ENCODE results near the gene CHST6. TPM values are rescaled to one million over a fixed set of nuclear protein-coding genes. Genes with fewer than 3 reads are reported as not detected.

CHST6 gene
- total RNA-seq, 1 experiment from 2014 or later, result 20.8 TPM

DNA sequence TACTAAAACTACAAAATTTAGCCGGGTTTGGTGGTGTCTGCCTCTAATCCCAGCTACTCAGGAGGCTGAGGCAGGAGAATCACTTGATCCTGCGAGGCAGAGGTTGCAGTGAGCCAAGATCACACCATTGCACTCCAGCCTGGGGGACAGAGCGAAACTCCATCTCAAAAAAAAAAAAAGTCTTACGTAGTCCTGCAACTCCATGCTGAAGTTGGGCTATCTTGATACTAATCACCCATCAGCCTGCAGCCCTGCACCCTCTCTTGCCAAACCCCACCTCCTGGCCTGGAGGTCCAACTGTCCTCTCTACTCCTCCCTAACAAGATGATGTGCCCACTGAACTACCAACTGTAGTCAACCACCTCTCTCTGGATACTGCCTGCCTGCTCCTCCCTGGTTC, 35.5 kb downstream of the CHST6 start:
- Histone ChIP-seq H4K91ac (ENCODE audit: insufficient read length, low read depth, low read length) (no peak overlapping the region), H4K20me1 (ENCODE audit: control insufficient read depth, insufficient read depth, insufficient read length) (no peaks in the 10 kb centered on the region), H2BK5ac (ENCODE audit: insufficient read length, low read length) (no peak overlapping the region), H4K8ac (replicated peaks; ENCODE audit: insufficient read length, low read depth, low read length) (no peak overlapping the region), H2BK20ac (ENCODE audit: low read depth, low read length, poor library complexity, severe bottlenecking) (no peak overlapping the region), H3K23ac (ENCODE audit: insufficient read length, low read depth, low read length) (no peak overlapping the region), H3K23me2 (ENCODE audit: insufficient read length, low read depth, low read length, poor library complexity, severe bottlenecking) (peaks cover 3% of the 10 kb centered on the region), H2BK12ac (ENCODE audit: insufficient read length, low read depth, low read length) (no peak overlapping the region), H2AFZ (ENCODE audit: low read length) (no peak overlapping the region), H3K4me2 (ENCODE audit: insufficient read depth, insufficient read length, low read length) (no peak overlapping the region), H3K9ac (ENCODE audit: extremely low read depth, insufficient read length, low read length) (no peak overlapping the region), H2AK5ac (ENCODE audit: insufficient read length, low read length) (no peak overlapping the region), H3K9me3 (ENCODE audit: control insufficient read depth, low read depth, low read length) (no peaks in the 10 kb centered on the region), H3K4me1 (ENCODE audit: insufficient read depth, low read length) (no peaks in the 10 kb centered on the region; the same call in 1 of the 2 replicates), H3T11ph (ENCODE audit: low read length) (no peak overlapping the region), H3K27me3 (ENCODE audit: insufficient read depth, low read length) (no peaks in the 10 kb centered on the region), H4K5ac (ENCODE audit: insufficient read length, low read depth, low read length) (no peak overlapping the region), H3K79me2 (ENCODE audit: insufficient read depth, low read length) (peaks cover 29% of the 10 kb centered on the region; the same call in 1 of the 2 replicates), H3K4ac (ENCODE audit: low read depth, low read length) (no peak overlapping the region), H2BK15ac (ENCODE audit: low read depth, low read length) (no peak overlapping the region), H3K79me1 (ENCODE audit: insufficient read depth, low read depth, low read length, poor library complexity, severe bottlenecking) (no peaks in the 10 kb centered on the region), H3K14ac (ENCODE audit: insufficient read depth, low read length) (0 out of 2 replicates have a peak overlapping the region, but pooled peaks have one; percentile 49), H3K27ac (ENCODE audit: insufficient read length, low read depth, low read length) (no peak overlapping the region), H2BK120ac (ENCODE audit: low read depth, low read length, poor library complexity, severe bottlenecking) (no peak overlapping the region), H3K18ac (ENCODE audit: insufficient read length, low read depth, low read length) (no peak overlapping the region), H3K56ac (ENCODE audit: insufficient read length, low read depth, low read length) (no peak overlapping the region)
- TF ChIP-seq, protein P1, sequence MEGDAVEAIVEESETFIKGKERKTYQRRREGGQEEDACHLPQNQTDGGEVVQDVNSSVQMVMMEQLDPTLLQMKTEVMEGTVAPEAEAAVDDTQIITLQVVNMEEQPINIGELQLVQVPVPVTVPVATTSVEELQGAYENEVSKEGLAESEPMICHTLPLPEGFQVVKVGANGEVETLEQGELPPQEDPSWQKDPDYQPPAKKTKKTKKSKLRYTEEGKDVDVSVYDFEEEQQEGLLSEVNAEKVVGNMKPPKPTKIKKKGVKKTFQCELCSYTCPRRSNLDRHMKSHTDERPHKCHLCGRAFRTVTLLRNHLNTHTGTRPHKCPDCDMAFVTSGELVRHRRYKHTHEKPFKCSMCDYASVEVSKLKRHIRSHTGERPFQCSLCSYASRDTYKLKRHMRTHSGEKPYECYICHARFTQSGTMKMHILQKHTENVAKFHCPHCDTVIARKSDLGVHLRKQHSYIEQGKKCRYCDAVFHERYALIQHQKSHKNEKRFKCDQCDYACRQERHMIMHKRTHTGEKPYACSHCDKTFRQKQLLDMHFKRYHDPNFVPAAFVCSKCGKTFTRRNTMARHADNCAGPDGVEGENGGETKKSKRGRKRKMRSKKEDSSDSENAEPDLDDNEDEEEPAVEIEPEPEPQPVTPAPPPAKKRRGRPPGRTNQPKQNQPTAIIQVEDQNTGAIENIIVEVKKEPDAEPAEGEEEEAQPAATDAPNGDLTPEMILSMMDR (conservative IDR thresholded peaks at IDR 0.05), result no peak
- H3K4me1 Mint-ChIP-seq, result peaks cover 57 to 75% of the 10 kb centered on the region in 2 experiments
- peak overlapping the region; percentile 38 to 92 (median 46); a peak in 4 of 7 replicates for H3K27ac Mint-ChIP-seq
- no peaks in the 10 kb centered on the region for H3K9me3 Mint-ChIP-seq
- H3K27me3 Mint-ChIP-seq (ENCODE audit: low read depth), result no peaks in the 10 kb centered on the region; the same call in none of the 2 replicates
- peaks cover 4 to 17% (median 11%) of the 10 kb centered on the region in 3 experiments for H3K36me3 Mint-ChIP-seq (ENCODE audit: insufficient read depth in 1 of 3, low read depth in 3 of 3)
- no CpG with 5 or more reads among the region's 4 CpGs for WGBS (ENCODE audit: extremely low coverage, insufficient read length, low lambda C conversion rate)
- H3K4me3 Mint-ChIP-seq, result no peak overlapping the region
- DNase-seq, result no peak

Measured in H9 (cell line).